AG09319 (cell line): Measurements from ENCODE around the gene ZBTB44.
"Not testable (repeated sequence)": the region's sequence is repeated elsewhere in the genome, so short reads cannot be mapped to it uniquely, and the experiment has no call there.

Source experiments
- DNase-seq: peaks from one replicate; pipeline ENCODE4 v3.0.0-alpha.2; 2010; ENCODE audit warnings: low read depth; ENCODE audit errors: extremely low read depth
- CTCF ChIP-seq: IDR thresholded peaks from 2 replicates; pipeline ENCODE4 v1.5.1; 2011; ENCODE audit warnings: low read depth, mild to moderate bottlenecking, inconsistent platforms, low read length, moderate library complexity

Gene ZBTB44

GRCh38 chr11:130246270-130246669 lies 68.4 kb downstream of the ZBTB44 start:
- no peak for DNase-seq
- no peak for TF ChIP-seq CTCF

GRCh38 chr11:130245375-130245774 lies 69.3 kb downstream of the ZBTB44 start:
- not testable (repeated sequence) for DNase-seq

GRCh38 chr11:130244848-130245247 lies 69.9 kb downstream of the ZBTB44 start:
- no peak for DNase-seq
- TF ChIP-seq CTCF, result no peak

- DNase-seq, result no peak
These were observed 70.9 kb downstream of the ZBTB44 start for GRCh38 chr11:130243816-130244215.

GRCh38 chr11:130241713-130242112 lies 73.0 kb downstream of the ZBTB44 start:
- DNase-seq, result no peak
- TF ChIP-seq CTCF, result no peak

More at GRCh38 chr11:130243816-130244215, 70.9 kb downstream of the ZBTB44 start:
- TF ChIP-seq CTCF, result no peak

GRCh38 chr11:130237282-130238006 lies 77.3 kb downstream of the ZBTB44 start:
- no peak for DNase-seq
- TF ChIP-seq CTCF, result no peak

- no peak for DNase-seq
- TF ChIP-seq CTCF, result no peak
These were observed 80.4 kb downstream of the ZBTB44 start for GRCh38 chr11:130234315-130234714.

GRCh38 chr11:130233888-130234287 lies 80.8 kb downstream of the ZBTB44 start:
- DNase-seq, result not testable (repeated sequence)

GRCh38 chr11:130233486-130233885 lies 81.2 kb downstream of the ZBTB44 start:
- not testable (repeated sequence) for DNase-seq
